Esophagus squamous epithelium (tissue), 4 donors: ENCODE data around the gene NISCH.

Source experiments
- CTCF ChIP-seq, 6 experiments: fragments of 450-650 bp in 4 of 6; fragments of 200-600 bp in 2 of 6; sonication (generic) in 2 of 6; IDR thresholded peaks; one replicate each; pipeline ENCODE4 v1.5.1; 2016 to 2019; ENCODE audit warnings: antibody characterized with exemption in 6 of 6, mild to moderate bottlenecking in 4 of 6, moderate library complexity in 4 of 6
- POLR2A ChIP-seq, 4 donors: fragments of 450-650 bp; IDR thresholded peaks; one replicate each; pipeline ENCODE4 v1.6.1; 2017; ENCODE audit warnings: antibody characterized with exemption in 4 of 4, mild to moderate bottlenecking in 4 of 4, moderate library complexity in 3 of 4

GRCh38 chr3:52504977-52505376, 49.6 kb downstream of the NISCH start:
- TF ChIP-seq CTCF (IDR thresholded peaks at IDR 0.05), result no peak
- TF ChIP-seq POLR2A (IDR thresholded peaks at IDR 0.05), result no peak
